ENCODE measurements around the gene STK39. TPM values are rescaled to one million over a fixed set of nuclear protein-coding genes. Genes with fewer than 3 reads are reported as not detected.

STK39 gene
- total RNA-seq, 3 donors from 2014 or later: 16.4 to 22.9 (median 19.2) TPM

DNA sequence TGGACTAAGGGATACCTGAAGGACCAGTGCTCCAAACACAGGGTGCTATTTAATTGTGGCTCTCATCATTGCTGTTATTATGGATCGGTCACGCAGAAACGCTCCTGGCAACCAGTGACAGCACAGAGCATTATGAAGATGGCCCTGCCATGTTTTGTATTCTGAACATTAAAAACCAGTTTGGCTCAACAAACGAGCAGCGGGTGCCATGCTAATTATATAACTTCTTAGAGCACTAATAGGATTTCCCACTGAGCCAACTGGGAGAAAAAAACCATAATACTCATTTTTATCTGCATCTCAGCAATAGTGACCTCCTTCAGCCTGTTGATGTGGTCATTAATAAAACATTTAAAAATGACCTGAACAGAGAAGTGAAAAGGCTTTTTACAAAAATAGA, 212.8 kb downstream of the STK39 start:
- no peaks in the 10 kb centered on the region for H3K27me3 ChIP-seq
- H3K27ac ChIP-seq: no peak overlapping the region
- TF ChIP-seq POLR2A (IDR thresholded peaks at IDR 0.05): no peak
- TF ChIP-seq POLR2AphosphoS5 (IDR thresholded peaks at IDR 0.05): no peak
- TF ChIP-seq, protein P1, sequence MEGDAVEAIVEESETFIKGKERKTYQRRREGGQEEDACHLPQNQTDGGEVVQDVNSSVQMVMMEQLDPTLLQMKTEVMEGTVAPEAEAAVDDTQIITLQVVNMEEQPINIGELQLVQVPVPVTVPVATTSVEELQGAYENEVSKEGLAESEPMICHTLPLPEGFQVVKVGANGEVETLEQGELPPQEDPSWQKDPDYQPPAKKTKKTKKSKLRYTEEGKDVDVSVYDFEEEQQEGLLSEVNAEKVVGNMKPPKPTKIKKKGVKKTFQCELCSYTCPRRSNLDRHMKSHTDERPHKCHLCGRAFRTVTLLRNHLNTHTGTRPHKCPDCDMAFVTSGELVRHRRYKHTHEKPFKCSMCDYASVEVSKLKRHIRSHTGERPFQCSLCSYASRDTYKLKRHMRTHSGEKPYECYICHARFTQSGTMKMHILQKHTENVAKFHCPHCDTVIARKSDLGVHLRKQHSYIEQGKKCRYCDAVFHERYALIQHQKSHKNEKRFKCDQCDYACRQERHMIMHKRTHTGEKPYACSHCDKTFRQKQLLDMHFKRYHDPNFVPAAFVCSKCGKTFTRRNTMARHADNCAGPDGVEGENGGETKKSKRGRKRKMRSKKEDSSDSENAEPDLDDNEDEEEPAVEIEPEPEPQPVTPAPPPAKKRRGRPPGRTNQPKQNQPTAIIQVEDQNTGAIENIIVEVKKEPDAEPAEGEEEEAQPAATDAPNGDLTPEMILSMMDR (IDR thresholded peaks at IDR 0.05): no peak
- H3K36me3 ChIP-seq: no peaks in the 10 kb centered on the region
- no peak for DNase-seq (ENCODE audit: low spot score in 2 of 2)
- intact Hi-C loops (cut with DNase I; ENCODE audit: low total_unique reads): no loop called here
- H3K4me3 ChIP-seq: no peak overlapping the region
- H3K9me3 ChIP-seq: no peaks in the 10 kb centered on the region
- no peaks in the 10 kb centered on the region for H3K4me1 ChIP-seq

DNA sequence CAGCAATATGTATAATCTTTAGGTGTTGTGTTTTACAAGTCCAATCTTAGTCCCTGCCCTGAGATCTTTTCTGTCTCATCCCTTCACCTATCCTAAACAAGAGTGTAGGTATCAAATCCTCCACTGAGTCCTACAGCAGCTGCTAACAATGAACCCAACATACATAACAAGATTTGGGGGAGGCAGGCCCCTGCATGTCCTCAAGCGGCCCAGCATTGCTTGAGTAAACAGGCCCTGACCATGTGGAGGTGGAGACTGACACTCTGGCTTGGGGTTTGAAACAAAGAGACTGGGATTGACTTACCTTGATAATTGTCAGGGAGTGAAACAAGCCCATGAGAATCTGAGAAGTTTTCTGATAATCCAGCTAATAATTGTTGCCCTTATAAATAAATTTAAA, 213.4 kb downstream of the STK39 start:
- no peak for TF ChIP-seq POLR2A (IDR thresholded peaks at IDR 0.05)
- no peak for TF ChIP-seq POLR2AphosphoS5 (IDR thresholded peaks at IDR 0.05)
- TF ChIP-seq, protein P1 (IDR thresholded peaks at IDR 0.05): no peak
- intact Hi-C loops (cut with DNase I; ENCODE audit: low total_unique reads): no loop called here
- no peaks in the 10 kb centered on the region for H3K4me1 ChIP-seq
- DNase-seq (ENCODE audit: low spot score in 2 of 2): no peak
- H3K9me3 ChIP-seq: no peaks in the 10 kb centered on the region
- H3K36me3 ChIP-seq: no peaks in the 10 kb centered on the region
- no peaks in the 10 kb centered on the region for H3K27me3 ChIP-seq
- no peak overlapping the region for H3K4me3 ChIP-seq
- no peak overlapping the region for H3K27ac ChIP-seq

DNA sequence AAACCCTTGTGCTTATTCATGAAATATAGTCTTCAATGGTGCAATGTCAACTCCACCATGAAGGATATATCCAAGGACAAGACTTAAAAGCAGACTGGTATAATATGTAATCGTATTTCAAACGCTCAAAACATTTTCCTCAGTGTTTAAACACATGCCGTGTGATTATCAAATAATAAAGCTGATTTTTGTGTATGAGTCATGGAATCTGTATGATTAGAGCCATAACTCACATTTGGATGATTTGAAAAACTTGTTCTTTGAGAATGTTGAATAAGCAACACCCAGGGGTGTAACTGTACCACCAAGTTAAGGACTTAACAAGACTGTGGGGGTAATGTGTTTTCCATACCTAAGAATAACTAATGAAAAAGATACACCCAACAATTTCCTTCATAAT, 215.3 kb downstream of the STK39 start:
- no peak overlapping the region for H3K27ac ChIP-seq
- no peaks in the 10 kb centered on the region for H3K27me3 ChIP-seq
- H3K36me3 ChIP-seq: no peaks in the 10 kb centered on the region
- no peak overlapping the region for H3K4me3 ChIP-seq
- no peaks in the 10 kb centered on the region for H3K9me3 ChIP-seq
- DNase-seq (ENCODE audit: low spot score in 2 of 2): no peak
- TF ChIP-seq POLR2AphosphoS5 (IDR thresholded peaks at IDR 0.05) (no peak), POLR2A (IDR thresholded peaks at IDR 0.05) (no peak)
- TF ChIP-seq, protein P1 (IDR thresholded peaks at IDR 0.05): no peak
- H3K4me1 ChIP-seq: no peaks in the 10 kb centered on the region
- intact Hi-C loops (cut with DNase I; ENCODE audit: low total_unique reads): no loop called here

DNA sequence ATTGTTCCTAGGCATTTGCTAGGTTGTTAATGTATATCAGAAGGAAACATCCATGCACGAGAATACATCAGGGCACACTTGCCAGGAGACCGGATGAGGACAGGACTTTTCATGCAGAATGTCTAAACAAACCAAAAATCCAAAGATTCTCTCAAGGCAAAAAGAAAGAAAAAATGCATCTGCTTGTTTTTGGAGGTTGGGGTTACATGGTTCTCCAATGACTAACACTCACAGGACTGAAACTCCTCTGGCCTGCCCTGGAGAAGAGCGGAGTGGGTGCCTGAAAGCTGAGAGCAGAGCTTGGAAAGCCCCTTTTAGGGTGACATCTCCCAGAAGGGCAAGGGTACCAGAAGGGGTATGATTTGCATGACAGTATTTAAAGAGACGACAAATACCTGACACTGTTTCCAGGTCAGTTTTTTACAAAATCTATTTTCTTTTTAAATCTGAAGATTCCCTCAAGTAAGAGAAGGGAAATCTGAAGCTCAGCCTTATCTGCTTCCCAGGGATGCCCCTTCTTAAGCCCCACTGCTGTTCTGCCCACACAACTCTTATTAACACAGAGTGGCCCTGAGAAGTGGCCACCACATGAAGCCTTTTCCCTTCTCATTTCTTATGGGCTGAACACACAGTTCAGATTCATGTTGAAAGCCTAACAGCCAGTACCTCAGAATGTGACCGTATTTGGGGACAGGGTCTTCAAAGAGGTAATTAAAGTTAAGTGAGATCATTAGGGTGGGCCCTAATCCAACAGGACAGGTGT, 216.4 kb downstream of the STK39 start:
- intact Hi-C loops (cut with DNase I; ENCODE audit: low total_unique reads): no loop called here
- TF ChIP-seq POLR2A (IDR thresholded peaks at IDR 0.05) (no peak), POLR2AphosphoS5 (IDR thresholded peaks at IDR 0.05) (no peak)
- TF ChIP-seq, protein P1 (IDR thresholded peaks at IDR 0.05): no peak
- H3K9me3 ChIP-seq: no peaks in the 10 kb centered on the region
- no peaks in the 10 kb centered on the region for H3K27me3 ChIP-seq
- H3K27ac ChIP-seq: no peak overlapping the region
- H3K36me3 ChIP-seq: no peaks in the 10 kb centered on the region
- DNase-seq (ENCODE audit: low spot score in 2 of 2): no peak
- H3K4me3 ChIP-seq: no peak overlapping the region
- H3K4me1 ChIP-seq: no peaks in the 10 kb centered on the region

DNA sequence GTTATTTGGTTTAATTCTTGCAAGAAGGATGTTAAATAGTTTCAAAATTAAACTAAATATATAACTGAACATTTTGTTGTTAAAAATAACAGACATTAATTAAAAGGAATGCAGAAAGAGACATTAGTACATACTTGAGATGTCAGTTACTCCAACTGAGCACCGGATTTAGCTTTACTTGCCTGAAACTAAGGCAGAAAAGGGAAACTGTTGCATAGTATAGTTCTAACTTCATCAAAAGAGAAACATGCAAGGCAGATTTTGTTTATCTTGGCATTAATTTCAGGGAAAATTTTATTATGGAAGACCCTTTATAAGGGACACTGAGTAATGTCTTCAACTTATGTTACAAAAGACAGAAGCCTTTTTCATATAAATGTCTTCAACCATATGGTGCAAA, 218.3 kb downstream of the STK39 start:
- intact Hi-C loops (cut with DNase I; ENCODE audit: low total_unique reads): loop anchor here (10.0 kb wide), 1 partner anchor 1634 kb away; no protein-coding TSS in a partner anchor
- no peak for DNase-seq (ENCODE audit: low spot score in 2 of 2)
- Histone ChIP-seq H3K36me3 (no peaks in the 10 kb centered on the region), H3K27ac (no peak overlapping the region), H3K4me3 (no peak overlapping the region), H3K9me3 (no peaks in the 10 kb centered on the region), H3K27me3 (no peaks in the 10 kb centered on the region), H3K4me1 (no peaks in the 10 kb centered on the region)
- TF ChIP-seq POLR2A (IDR thresholded peaks at IDR 0.05) (no peak), POLR2AphosphoS5 (IDR thresholded peaks at IDR 0.05) (no peak)
- TF ChIP-seq, protein P1 (IDR thresholded peaks at IDR 0.05): no peak
